ENCODE measurements around the gene APOL2.
A peak's percentile ranks its signal among the peaks of the same experiment; 100 is the strongest.

Gene APOL2

GRCh38 chr22:36249160-36249559 is 9.8 kb upstream of the APOL2 start:
- H3K36me3 ChIP-seq (ENCODE audit: low read depth), result no peaks in the 10 kb centered on the region
- ATAC-seq (ENCODE audit: low read depth), result no peak
- no peaks in the 10 kb centered on the region for H3K4me1 ChIP-seq (ENCODE audit: insufficient read depth, poor library complexity, severe bottlenecking)
- no peaks in the 10 kb centered on the region for H3K27me3 ChIP-seq (ENCODE audit: insufficient read depth, poor library complexity, severe bottlenecking)
- no peaks in the 10 kb centered on the region for H3K9me3 ChIP-seq (ENCODE audit: severe bottlenecking)
- no peak for TF ChIP-seq CTCF (IDR thresholded peaks at IDR 0.05; ENCODE audit: poor library complexity, severe bottlenecking)
- DNase-seq (ENCODE audit: low spot score), result no peak
- no peak overlapping the region for H3K4me3 ChIP-seq (ENCODE audit: severe bottlenecking)
- no peak overlapping the region for H3K27ac ChIP-seq (ENCODE audit: poor library complexity, severe bottlenecking)

- no peak for TF ChIP-seq CTCF (IDR thresholded peaks at IDR 0.05; ENCODE audit: poor library complexity, severe bottlenecking)
- no peaks in the 10 kb centered on the region for H3K36me3 ChIP-seq (ENCODE audit: low read depth)
- ATAC-seq (ENCODE audit: low read depth), result no peak
- no peak overlapping the region for H3K4me3 ChIP-seq (ENCODE audit: severe bottlenecking)
- no peaks in the 10 kb centered on the region for H3K9me3 ChIP-seq (ENCODE audit: severe bottlenecking)
- DNase-seq (ENCODE audit: low spot score), result no peak
- H3K27ac ChIP-seq (ENCODE audit: poor library complexity, severe bottlenecking), result no peak overlapping the region
- H3K4me1 ChIP-seq (ENCODE audit: insufficient read depth, poor library complexity, severe bottlenecking), result no peaks in the 10 kb centered on the region
- no peaks in the 10 kb centered on the region for H3K27me3 ChIP-seq (ENCODE audit: insufficient read depth, poor library complexity, severe bottlenecking)
Observed at GRCh38 chr22:36247955-36248354, 8.6 kb upstream of the APOL2 start.

GRCh38 chr22:36246718-36247117 is 7.4 kb upstream of the APOL2 start:
- ATAC-seq (ENCODE audit: low read depth), result no peak
- Histone ChIP-seq H3K9me3 (ENCODE audit: severe bottlenecking) (no peaks in the 10 kb centered on the region), H3K4me1 (ENCODE audit: insufficient read depth, poor library complexity, severe bottlenecking) (no peaks in the 10 kb centered on the region), H3K36me3 (ENCODE audit: low read depth) (no peaks in the 10 kb centered on the region), H3K4me3 (ENCODE audit: severe bottlenecking) (no peak overlapping the region), H3K27ac (ENCODE audit: poor library complexity, severe bottlenecking) (no peak overlapping the region), H3K27me3 (ENCODE audit: insufficient read depth, poor library complexity, severe bottlenecking) (no peaks in the 10 kb centered on the region)
- no peak for TF ChIP-seq CTCF (IDR thresholded peaks at IDR 0.05; ENCODE audit: poor library complexity, severe bottlenecking)
- DNase-seq (ENCODE audit: low spot score), result no peak

- Histone ChIP-seq H3K27ac (ENCODE audit: poor library complexity, severe bottlenecking) (no peak overlapping the region), H3K4me3 (ENCODE audit: severe bottlenecking) (no peak overlapping the region), H3K27me3 (ENCODE audit: insufficient read depth, poor library complexity, severe bottlenecking) (no peaks in the 10 kb centered on the region), H3K36me3 (ENCODE audit: low read depth) (no peaks in the 10 kb centered on the region), H3K9me3 (ENCODE audit: severe bottlenecking) (no peaks in the 10 kb centered on the region), H3K4me1 (ENCODE audit: insufficient read depth, poor library complexity, severe bottlenecking) (no peaks in the 10 kb centered on the region)
- ATAC-seq (ENCODE audit: low read depth) (no peak), DNase-seq (ENCODE audit: low spot score) (no peak)
- TF ChIP-seq CTCF (IDR thresholded peaks at IDR 0.05; ENCODE audit: poor library complexity, severe bottlenecking), result no peak
Observed at GRCh38 chr22:36245805-36246356, 6.6 kb upstream of the APOL2 start.

- TF ChIP-seq CTCF (IDR thresholded peaks at IDR 0.05; ENCODE audit: poor library complexity, severe bottlenecking), result no peak
- Histone ChIP-seq H3K4me3 (ENCODE audit: severe bottlenecking) (no peak overlapping the region), H3K27ac (ENCODE audit: poor library complexity, severe bottlenecking) (no peak overlapping the region), H3K4me1 (ENCODE audit: insufficient read depth, poor library complexity, severe bottlenecking) (no peaks in the 10 kb centered on the region), H3K27me3 (ENCODE audit: insufficient read depth, poor library complexity, severe bottlenecking) (no peaks in the 10 kb centered on the region), H3K36me3 (ENCODE audit: low read depth) (no peaks in the 10 kb centered on the region), H3K9me3 (ENCODE audit: severe bottlenecking) (no peaks in the 10 kb centered on the region)
- ATAC-seq (ENCODE audit: low read depth), result no peak
- peak; percentile 3 for DNase-seq (ENCODE audit: low spot score)
Observed at GRCh38 chr22:36244522-36245391, 5.4 kb upstream of the APOL2 start.

All from RWPE2 (cell line).